ENCODE measurements around the gene CASKIN1. TPM values are rescaled to one million over a fixed set of nuclear protein-coding genes. Genes with fewer than 3 reads are reported as not detected.

The CASKIN1 gene
- total and polyA plus RNA-seq, 10 of the 15 experiments (the other 5 are each of a cell fraction or from before 2014, with no cell fraction given): 0.03 to 0.33 (median 0.11) TPM; not detected in 5

- TF ChIP-seq HDGF (IDR thresholded peaks at IDR 0.05) (peak; percentile 100), ZBTB4 (CRISPR knock-in tag; IDR thresholded peaks at IDR 0.05) (no peak), TBL1XR1 (IDR thresholded peaks at IDR 0.05; ENCODE audit: low read depth, low read length) (no peak), RB1 (IDR thresholded peaks at IDR 0.05; ENCODE audit: borderline replicate concordance) (peak; percentile 97), MEF2A (IDR thresholded peaks at IDR 0.05; ENCODE audit: insufficient read depth, low read depth, low read length) (0 out of 2 replicates have a peak, but pooled peaks have one; percentile 16), ESRRA (IDR thresholded peaks at IDR 0.05; ENCODE audit: low read length) (no peak), RUNX3 (IDR thresholded peaks at IDR 0.05; ENCODE audit: low read length) (0 out of 2 replicates have a peak, but pooled peaks have one; percentile 42), RAD21 (IDR thresholded peaks at IDR 0.05; ENCODE audit: insufficient read depth, low read depth, low read length) (no peak), BCL11A (IDR thresholded peaks at IDR 0.05; ENCODE audit: low read depth, low read length) (no peak), MXI1 (IDR thresholded peaks at IDR 0.05; ENCODE audit: low read depth, low read length) (peak; percentile 98), BCL3 (IDR thresholded peaks at IDR 0.05; ENCODE audit: borderline replicate concordance, insufficient read depth, low read depth, low read length, poor library complexity, severe bottlenecking) (no peak), KLF5 (IDR thresholded peaks at IDR 0.05; ENCODE audit: partially characterized antibody) (no peak), TCF7 (IDR thresholded peaks at IDR 0.05; ENCODE audit: borderline replicate concordance) (no peak), FOS (IDR thresholded peaks at IDR 0.05; ENCODE audit: borderline replicate concordance, extremely low read depth, insufficient read length) (no peak), IKZF2 (IDR thresholded peaks at IDR 0.05) (no peak), POLR2AphosphoS5 (IDR thresholded peaks at IDR 0.05; ENCODE audit: low read length) (peak; percentile 96), NRF1 (conservative IDR thresholded peaks at IDR 0.05; ENCODE audit: low read depth, low read length) (no peak)
Observed at GRCh38 chr16:2223221-2223941, 27.0 kb upstream of the CASKIN1 start, which contains the start of gene E4F1 (continued).
